Measurements from ENCODE around the gene SHROOM3. TPM values are rescaled to one million over a fixed set of nuclear protein-coding genes. Genes with fewer than 3 reads are reported as not detected.

The SHROOM3 gene
- total RNA-seq, 3 donors from 2014 or later: 105 to 263 (median 158) TPM

GRCh38 chr4:76762137-76763130 lies 327.4 kb downstream of the SHROOM3 start:
- H3K36me3 ChIP-seq (ENCODE audit: low read depth): no peaks in the 10 kb centered on the region
- intact Hi-C loops (cut with DNase I, micrococcal nuclease): no loop called here
- DNase-seq (no peak), ATAC-seq (no peak)
- H3K9me3 ChIP-seq: no peaks in the 10 kb centered on the region
- no peaks in the 10 kb centered on the region for H3K4me1 ChIP-seq (ENCODE audit: low read depth)
- H3K4me3 ChIP-seq: no peak overlapping the region
- TF ChIP-seq CTCF (IDR thresholded peaks at IDR 0.05): no peak

- Histone ChIP-seq H3K4me3 (no peak overlapping the region), H3K4me1 (ENCODE audit: low read depth) (no peaks in the 10 kb centered on the region), H3K36me3 (ENCODE audit: low read depth) (no peaks in the 10 kb centered on the region), H3K9me3 (no peaks in the 10 kb centered on the region)
- DNase-seq (no peak), ATAC-seq (no peak)
- no peak for TF ChIP-seq CTCF (IDR thresholded peaks at IDR 0.05)
- intact Hi-C loops (cut with DNase I, micrococcal nuclease): no loop called here
These were observed 329.2 kb downstream of the SHROOM3 start for GRCh38 chr4:76764251-76764650.

- H3K4me3 ChIP-seq: no peak overlapping the region
- intact Hi-C loops (cut with DNase I, micrococcal nuclease): no loop called here
- no peak for TF ChIP-seq CTCF (IDR thresholded peaks at IDR 0.05)
- H3K4me1 ChIP-seq (ENCODE audit: low read depth): no peaks in the 10 kb centered on the region
- no peaks in the 10 kb centered on the region for H3K9me3 ChIP-seq
- H3K36me3 ChIP-seq (ENCODE audit: low read depth): peaks cover under 1% of the 10 kb centered on the region
- DNase-seq (no peak), ATAC-seq (no peak)
These were observed 330.6 kb downstream of the SHROOM3 start for GRCh38 chr4:76765473-76766183.

GRCh38 chr4:76767983-76768382 lies 333.0 kb downstream of the SHROOM3 start:
- no peak for ATAC-seq
- Histone ChIP-seq H3K36me3 (ENCODE audit: low read depth) (peaks cover 11% of the 10 kb centered on the region), H3K4me3 (no peak overlapping the region), H3K4me1 (ENCODE audit: low read depth) (no peaks in the 10 kb centered on the region), H3K9me3 (no peaks in the 10 kb centered on the region)
- no peak for TF ChIP-seq CTCF (IDR thresholded peaks at IDR 0.05)
- intact Hi-C loops (cut with DNase I, micrococcal nuclease): no loop called here
- DNase-seq: no peak

GRCh38 chr4:76772498-76773106 lies 337.6 kb downstream of the SHROOM3 start:
- H3K9me3 ChIP-seq: no peaks in the 10 kb centered on the region
- H3K36me3 ChIP-seq (ENCODE audit: low read depth): peaks cover 11% of the 10 kb centered on the region
- intact Hi-C loops (cut with DNase I, micrococcal nuclease): no loop called here
- no peak for ATAC-seq
- H3K4me1 ChIP-seq (ENCODE audit: low read depth): no peaks in the 10 kb centered on the region
- H3K4me3 ChIP-seq: no peak overlapping the region
- no peak for DNase-seq
- TF ChIP-seq CTCF (IDR thresholded peaks at IDR 0.05): no peak

Measured in mucosa of descending colon (tissue), 3 donors.